ENCODE results near the gene NDP. TPM values are rescaled to one million over a fixed set of nuclear protein-coding genes. Genes with fewer than 3 reads are reported as not detected.

NDP gene
- total RNA-seq = not detected

- peaks cover 12% of the 10 kb centered on the region for H3K4me1 Mint-ChIP-seq (ENCODE audit: low read depth)
- DNase-seq = no peak
Measured at GRCh38 chrX:43973249-43974099, at the start of gene NDP. TSS of gene NDP (minus strand) at chrX:43973390. CDS start at chrX:43958645, 14,745 bp downstream.

GRCh38 chrX:44022964-44023363, 49.8 kb upstream of the NDP start:
- Mint-ChIP-seq H3K27me3 (ENCODE audit: low read depth) (no peaks in the 10 kb centered on the region), H3K4me1 (ENCODE audit: low read depth) (no peaks in the 10 kb centered on the region), H3K36me3 (ENCODE audit: insufficient read depth) (no peaks in the 10 kb centered on the region), H3K4me3 (no peak overlapping the region), H3K9me3 (no peaks in the 10 kb centered on the region)
- ATAC-seq (no peak), DNase-seq (no peak)

More at GRCh38 chrX:43973249-43974099, at the start of gene NDP:
- Mint-ChIP-seq H3K36me3 (ENCODE audit: insufficient read depth) (no peaks in the 10 kb centered on the region), H3K9me3 (no peaks in the 10 kb centered on the region), H3K4me3 (peak within 1 kb of the TSS; percentile 71), H3K27me3 (ENCODE audit: low read depth) (peaks cover 9% of the 10 kb centered on the region)
- ATAC-seq = no peak

- Mint-ChIP-seq H3K4me3 (no peak overlapping the region), H3K4me1 (ENCODE audit: low read depth) (no peaks in the 10 kb centered on the region), H3K36me3 (ENCODE audit: insufficient read depth) (no peaks in the 10 kb centered on the region), H3K9me3 (no peaks in the 10 kb centered on the region), H3K27me3 (ENCODE audit: low read depth) (no peaks in the 10 kb centered on the region)
- no peak for DNase-seq
- no peak for ATAC-seq
Measured at GRCh38 chrX:44020693-44021092, 47.5 kb upstream of the NDP start.

- no peaks in the 10 kb centered on the region for H3K36me3 Mint-ChIP-seq (ENCODE audit: insufficient read depth)
Measured at GRCh38 chrX:44019911-44020310, 46.7 kb upstream of the NDP start.

GRCh38 chrX:44017676-44018075, 44.5 kb upstream of the NDP start:
- ATAC-seq (no peak), DNase-seq (no peak)
- H3K4me1 Mint-ChIP-seq (ENCODE audit: low read depth) = peaks cover 5% of the 10 kb centered on the region
- H3K36me3 Mint-ChIP-seq (ENCODE audit: insufficient read depth) = no peaks in the 10 kb centered on the region
- no peaks in the 10 kb centered on the region for H3K9me3 Mint-ChIP-seq
- no peak overlapping the region for H3K4me3 Mint-ChIP-seq
- H3K27me3 Mint-ChIP-seq (ENCODE audit: low read depth) = no peaks in the 10 kb centered on the region

More at GRCh38 chrX:44019911-44020310, 46.7 kb upstream of the NDP start:
- Mint-ChIP-seq H3K9me3 (no peaks in the 10 kb centered on the region), H3K27me3 (ENCODE audit: low read depth) (no peaks in the 10 kb centered on the region), H3K4me1 (ENCODE audit: low read depth) (no peaks in the 10 kb centered on the region), H3K4me3 (no peak overlapping the region)
- no peak for DNase-seq
- ATAC-seq = peak; percentile 34 to 59

- no peak for ATAC-seq
- peaks cover 8% of the 10 kb centered on the region for H3K4me1 Mint-ChIP-seq (ENCODE audit: low read depth)
- H3K9me3 Mint-ChIP-seq = no peaks in the 10 kb centered on the region
- H3K4me3 Mint-ChIP-seq = no peak overlapping the region
- no peaks in the 10 kb centered on the region for H3K27me3 Mint-ChIP-seq (ENCODE audit: low read depth)
- no peaks in the 10 kb centered on the region for H3K36me3 Mint-ChIP-seq (ENCODE audit: insufficient read depth)
- no peak for DNase-seq
Measured at GRCh38 chrX:44016906-44017305, 43.7 kb upstream of the NDP start.

GRCh38 chrX:44012484-44013096, 39.4 kb upstream of the NDP start:
- Mint-ChIP-seq H3K4me1 (ENCODE audit: low read depth) (peaks cover 8% of the 10 kb centered on the region), H3K4me3 (no peak overlapping the region), H3K27me3 (ENCODE audit: low read depth) (no peaks in the 10 kb centered on the region), H3K9me3 (no peaks in the 10 kb centered on the region), H3K36me3 (ENCODE audit: insufficient read depth) (no peaks in the 10 kb centered on the region)
- ATAC-seq (peak; percentile 99 to 100), DNase-seq (peak; percentile 10)

- Mint-ChIP-seq H3K9me3 (no peaks in the 10 kb centered on the region), H3K27me3 (ENCODE audit: low read depth) (no peaks in the 10 kb centered on the region), H3K4me1 (ENCODE audit: low read depth) (peaks cover 8% of the 10 kb centered on the region), H3K4me3 (no peak overlapping the region), H3K36me3 (ENCODE audit: insufficient read depth) (no peaks in the 10 kb centered on the region)
- ATAC-seq = no peak
- DNase-seq = no peak
Measured at GRCh38 chrX:44011506-44011905, 38.3 kb upstream of the NDP start.

GRCh38 chrX:44010626-44011025, 37.4 kb upstream of the NDP start:
- DNase-seq (no peak), ATAC-seq (no peak)
- Mint-ChIP-seq H3K4me1 (ENCODE audit: low read depth) (peaks cover 8% of the 10 kb centered on the region), H3K36me3 (ENCODE audit: insufficient read depth) (no peaks in the 10 kb centered on the region), H3K9me3 (no peaks in the 10 kb centered on the region), H3K27me3 (ENCODE audit: low read depth) (no peaks in the 10 kb centered on the region), H3K4me3 (no peak overlapping the region)

- ATAC-seq = no peak
Measured at GRCh38 chrX:44006081-44006480, 32.9 kb upstream of the NDP start.

GRCh38 chrX:44003975-44004374, 30.8 kb upstream of the NDP start:
- Mint-ChIP-seq H3K4me3 (no peak overlapping the region), H3K36me3 (ENCODE audit: insufficient read depth) (no peaks in the 10 kb centered on the region), H3K9me3 (no peaks in the 10 kb centered on the region), H3K27me3 (ENCODE audit: low read depth) (no peaks in the 10 kb centered on the region), H3K4me1 (ENCODE audit: low read depth) (no peaks in the 10 kb centered on the region)
- ATAC-seq (no peak), DNase-seq (no peak)

More at GRCh38 chrX:44006081-44006480, 32.9 kb upstream of the NDP start:
- Mint-ChIP-seq H3K27me3 (ENCODE audit: low read depth) (no peaks in the 10 kb centered on the region), H3K36me3 (ENCODE audit: insufficient read depth) (no peaks in the 10 kb centered on the region), H3K4me1 (ENCODE audit: low read depth) (no peaks in the 10 kb centered on the region), H3K4me3 (no peak overlapping the region), H3K9me3 (no peaks in the 10 kb centered on the region)
- no peak for DNase-seq

- no peak for DNase-seq
- Mint-ChIP-seq H3K9me3 (no peaks in the 10 kb centered on the region), H3K4me3 (no peak overlapping the region), H3K4me1 (ENCODE audit: low read depth) (no peaks in the 10 kb centered on the region), H3K27me3 (ENCODE audit: low read depth) (no peaks in the 10 kb centered on the region), H3K36me3 (ENCODE audit: insufficient read depth) (no peaks in the 10 kb centered on the region)
- ATAC-seq = no peak
Measured at GRCh38 chrX:44002567-44002966, 29.4 kb upstream of the NDP start.

GRCh38 chrX:43998374-43998773, 25.2 kb upstream of the NDP start:
- no peaks in the 10 kb centered on the region for H3K9me3 Mint-ChIP-seq
- DNase-seq (no peak), ATAC-seq (no peak)
- no peaks in the 10 kb centered on the region for H3K27me3 Mint-ChIP-seq (ENCODE audit: low read depth)
- no peak overlapping the region for H3K4me3 Mint-ChIP-seq
- no peaks in the 10 kb centered on the region for H3K36me3 Mint-ChIP-seq (ENCODE audit: insufficient read depth)
- no peaks in the 10 kb centered on the region for H3K4me1 Mint-ChIP-seq (ENCODE audit: low read depth)

- DNase-seq = no peak
- no peak overlapping the region for H3K4me3 Mint-ChIP-seq
- no peaks in the 10 kb centered on the region for H3K36me3 Mint-ChIP-seq (ENCODE audit: insufficient read depth)
- ATAC-seq = no peak
- no peaks in the 10 kb centered on the region for H3K4me1 Mint-ChIP-seq (ENCODE audit: low read depth)
- no peaks in the 10 kb centered on the region for H3K9me3 Mint-ChIP-seq
- H3K27me3 Mint-ChIP-seq (ENCODE audit: low read depth) = no peaks in the 10 kb centered on the region
Measured at GRCh38 chrX:43996491-43996890, 23.3 kb upstream of the NDP start.

- ATAC-seq (no peak), DNase-seq (no peak)
- no peaks in the 10 kb centered on the region for H3K4me1 Mint-ChIP-seq (ENCODE audit: low read depth)
- H3K9me3 Mint-ChIP-seq = no peaks in the 10 kb centered on the region
- no peak overlapping the region for H3K4me3 Mint-ChIP-seq
- H3K27me3 Mint-ChIP-seq (ENCODE audit: low read depth) = no peaks in the 10 kb centered on the region
- H3K36me3 Mint-ChIP-seq (ENCODE audit: insufficient read depth) = no peaks in the 10 kb centered on the region
Measured at GRCh38 chrX:43986083-43986482, 12.9 kb upstream of the NDP start.
